ENCODE data around the gene NUDT5. TPM values are rescaled to one million over a fixed set of nuclear protein-coding genes. Genes with fewer than 3 reads are reported as not detected.

Gene NUDT5
- total and polyA plus RNA-seq, 2 of the 8 experiments (the other 6 are each of a cell fraction or from before 2014, with no cell fraction given) = 130 to 134 TPM

DNA sequence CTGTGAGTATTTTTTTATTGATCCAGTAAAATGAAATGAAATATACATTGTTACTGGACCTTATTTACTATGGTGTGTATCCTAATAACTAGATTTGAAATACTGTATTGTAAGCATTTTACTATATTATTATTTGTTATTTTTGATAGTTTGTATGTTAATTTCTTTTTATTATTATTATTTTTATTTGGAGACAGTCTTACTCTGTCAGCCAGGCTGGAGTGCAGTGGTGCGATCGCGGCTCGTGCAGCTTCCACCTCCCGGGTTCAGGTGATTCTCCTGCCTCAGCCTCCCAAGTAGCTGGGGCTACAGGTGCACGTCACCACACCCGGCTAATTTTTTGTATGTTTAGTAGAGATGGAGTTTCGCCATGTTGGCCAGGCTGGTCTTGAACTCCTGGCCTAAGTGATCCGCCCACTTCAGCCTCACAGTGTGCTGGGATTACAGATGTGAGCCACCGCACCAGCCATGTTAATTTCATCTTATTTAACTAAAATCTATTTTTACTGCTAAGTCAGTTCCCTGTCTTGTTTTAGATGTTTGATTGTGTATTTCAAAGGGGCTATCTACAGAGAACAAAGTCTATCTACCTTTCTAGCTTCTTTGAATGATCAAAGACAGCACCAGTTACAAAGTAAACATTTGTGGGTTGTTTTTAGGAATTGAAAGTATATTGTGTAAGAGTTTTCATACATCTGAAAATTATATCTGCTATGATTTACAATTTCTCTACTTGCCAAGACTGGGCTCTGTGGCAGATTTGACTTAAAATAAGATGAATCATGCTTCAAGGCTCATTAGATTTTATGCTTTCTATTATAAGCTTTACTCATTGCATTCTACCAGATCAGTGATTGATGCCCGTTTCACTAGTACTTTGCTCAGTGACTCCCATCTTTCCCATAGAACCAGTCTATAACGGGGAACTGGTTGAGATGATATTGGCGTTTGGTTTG is 41.9 kb upstream of the NUDT5 start:
- Histone ChIP-seq H3K23ac (ENCODE audit: insufficient read length) (no peak overlapping the region), H3K79me1 (ENCODE audit: low read depth, low read length) (no peaks in the 10 kb centered on the region; the same call in 1 of the 2 replicates), H2BK5ac (ENCODE audit: low read depth, low read length) (no peak overlapping the region), H2AK5ac (ENCODE audit: low read depth, low read length) (no peak overlapping the region), H4K91ac (replicated peaks; ENCODE audit: insufficient read length, low read length) (no peak overlapping the region), H2BK20ac (ENCODE audit: low read length) (no peak overlapping the region), H2BK12ac (ENCODE audit: low read depth, low read length) (no peak overlapping the region), H3K9me3 (ENCODE audit: insufficient read depth in 2 of 2, low read depth in 1 of 2, low read length in 1 of 2) (no peaks in the 10 kb centered on the region), H3K79me2 (ENCODE audit: control insufficient read depth in 1 of 2, insufficient read depth in 2 of 2, low read length in 2 of 2) (peaks cover 0 to 3% of the 10 kb centered on the region in 2 experiments; a peak in 1 of 4 replicates), H3K4me1 (replicated peaks in 1 of 4; ENCODE audit: control insufficient read depth in 3 of 4, insufficient read depth in 4 of 4, low read length in 3 of 4) (no peaks in the 10 kb centered on the region), H2BK15ac (ENCODE audit: low read length) (no peak overlapping the region), H3K14ac (ENCODE audit: insufficient read length) (no peak overlapping the region), H4K8ac (ENCODE audit: extremely low read depth, insufficient read depth, low read length) (no peak overlapping the region), H3K27me3 (replicated peaks in 1 of 4; ENCODE audit: control insufficient read depth in 3 of 4, extremely low read depth in 1 of 4, insufficient read depth in 3 of 4, low read length in 3 of 4) (no peaks in the 10 kb centered on the region), H3K56ac (replicated peaks; ENCODE audit: insufficient read length, low read depth, low read length) (no peak overlapping the region), H3K9ac (replicated peaks in 1 of 4; ENCODE audit: extremely low read depth in 1 of 4, low read depth in 3 of 4, low read length in 3 of 4) (no peak overlapping the region), H3K18ac (ENCODE audit: extremely low read depth, low read length) (no peak overlapping the region), H2AFZ (ENCODE audit: low read length) (no peak overlapping the region), H3K36me3 (ENCODE audit: control insufficient read depth in 2 of 4, insufficient read depth in 4 of 4, low read length in 3 of 4) (peaks cover 3 to 57% (median 35%) of the 10 kb centered on the region in 4 experiments), H3K4ac (replicated peaks; ENCODE audit: insufficient read length, low read depth, low read length) (no peak overlapping the region), H3K27ac (ENCODE audit: low read depth, low read length) (no peak overlapping the region), H3K23me2 (ENCODE audit: low read depth, low read length) (no peaks in the 10 kb centered on the region), H3K4me3 (ENCODE audit: extremely low read depth in 1 of 4, insufficient read depth in 2 of 4, low read depth in 3 of 4, low read length in 4 of 4) (no peak overlapping the region), H2BK120ac (replicated peaks; ENCODE audit: low read depth, low read length) (no peak overlapping the region), H4K5ac (ENCODE audit: insufficient read length, low read depth, low read length) (no peak overlapping the region), H3K4me2 (ENCODE audit: insufficient read depth in 1 of 2, low read depth in 2 of 2, low read length in 2 of 2) (no peak overlapping the region), H4K20me1 (replicated peaks in 1 of 2; ENCODE audit: control insufficient read depth in 1 of 2, insufficient read depth in 2 of 2, low read length in 2 of 2) (peaks cover 2% of the 10 kb centered on the region in 2 experiments)
- 92 to 100% methylated on average over 1 to 13 of the region's 13 CpGs for WGBS, 2 experiments (ENCODE audit: extremely low coverage in 1 of 2, insufficient coverage in 1 of 2, insufficient read length in 1 of 2, insufficient replicate concordance in 2 of 2, low coverage in 1 of 2, low lambda C conversion rate in 2 of 2, missing lambda C conversion rate in 1 of 2)
- ChIA-PET CTCF (ENCODE audit: partially characterized antibody) (no interaction called here), POLR2A (ENCODE audit: partially characterized antibody) (no interaction called here)
- FAIRE-seq (no peak), DNase-seq (ENCODE audit: low read depth in 1 of 2, low spot score in 2 of 2) (no peak)
- TF ChIP-seq NRF1 (IDR thresholded peaks at IDR 0.05; ENCODE audit: low read depth, low read length) (no peak), CBX5 (IDR thresholded peaks at IDR 0.05; ENCODE audit: low read depth, low read length) (no peak), CBX8 (IDR thresholded peaks at IDR 0.05; ENCODE audit: borderline replicate concordance, low read depth, low read length) (no peak), SRF (IDR thresholded peaks at IDR 0.05; ENCODE audit: low read depth, low read length) (no peak), JUND (IDR thresholded peaks at IDR 0.05; ENCODE audit: low read length) (no peak)
- TF ChIP-seq, protein P1, sequence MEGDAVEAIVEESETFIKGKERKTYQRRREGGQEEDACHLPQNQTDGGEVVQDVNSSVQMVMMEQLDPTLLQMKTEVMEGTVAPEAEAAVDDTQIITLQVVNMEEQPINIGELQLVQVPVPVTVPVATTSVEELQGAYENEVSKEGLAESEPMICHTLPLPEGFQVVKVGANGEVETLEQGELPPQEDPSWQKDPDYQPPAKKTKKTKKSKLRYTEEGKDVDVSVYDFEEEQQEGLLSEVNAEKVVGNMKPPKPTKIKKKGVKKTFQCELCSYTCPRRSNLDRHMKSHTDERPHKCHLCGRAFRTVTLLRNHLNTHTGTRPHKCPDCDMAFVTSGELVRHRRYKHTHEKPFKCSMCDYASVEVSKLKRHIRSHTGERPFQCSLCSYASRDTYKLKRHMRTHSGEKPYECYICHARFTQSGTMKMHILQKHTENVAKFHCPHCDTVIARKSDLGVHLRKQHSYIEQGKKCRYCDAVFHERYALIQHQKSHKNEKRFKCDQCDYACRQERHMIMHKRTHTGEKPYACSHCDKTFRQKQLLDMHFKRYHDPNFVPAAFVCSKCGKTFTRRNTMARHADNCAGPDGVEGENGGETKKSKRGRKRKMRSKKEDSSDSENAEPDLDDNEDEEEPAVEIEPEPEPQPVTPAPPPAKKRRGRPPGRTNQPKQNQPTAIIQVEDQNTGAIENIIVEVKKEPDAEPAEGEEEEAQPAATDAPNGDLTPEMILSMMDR (IDR thresholded peaks at IDR 0.05; ENCODE audit: control extremely low read depth in 1 of 3, insufficient read depth in 1 of 3, low read depth in 1 of 3, low read length in 3 of 3) = no peak
- TF ChIP-seq, protein P2, sequence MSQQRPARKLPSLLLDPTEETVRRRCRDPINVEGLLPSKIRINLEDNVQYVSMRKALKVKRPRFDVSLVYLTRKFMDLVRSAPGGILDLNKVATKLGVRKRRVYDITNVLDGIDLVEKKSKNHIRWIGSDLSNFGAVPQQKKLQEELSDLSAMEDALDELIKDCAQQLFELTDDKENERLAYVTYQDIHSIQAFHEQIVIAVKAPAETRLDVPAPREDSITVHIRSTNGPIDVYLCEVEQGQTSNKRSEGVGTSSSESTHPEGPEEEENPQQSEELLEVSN (IDR thresholded peaks at IDR 0.05) = no peak

Measured in H1 (cell line).